ENCODE data around the gene ERICH2. TPM values are rescaled to one million over a fixed set of nuclear protein-coding genes. Genes with fewer than 3 reads are reported as not detected.

Gene ERICH2
- total and polyA plus RNA-seq, 2 donors (not counting 3 experiments of a cell fraction or from before 2014, with no cell fraction given): not detected

DNA sequence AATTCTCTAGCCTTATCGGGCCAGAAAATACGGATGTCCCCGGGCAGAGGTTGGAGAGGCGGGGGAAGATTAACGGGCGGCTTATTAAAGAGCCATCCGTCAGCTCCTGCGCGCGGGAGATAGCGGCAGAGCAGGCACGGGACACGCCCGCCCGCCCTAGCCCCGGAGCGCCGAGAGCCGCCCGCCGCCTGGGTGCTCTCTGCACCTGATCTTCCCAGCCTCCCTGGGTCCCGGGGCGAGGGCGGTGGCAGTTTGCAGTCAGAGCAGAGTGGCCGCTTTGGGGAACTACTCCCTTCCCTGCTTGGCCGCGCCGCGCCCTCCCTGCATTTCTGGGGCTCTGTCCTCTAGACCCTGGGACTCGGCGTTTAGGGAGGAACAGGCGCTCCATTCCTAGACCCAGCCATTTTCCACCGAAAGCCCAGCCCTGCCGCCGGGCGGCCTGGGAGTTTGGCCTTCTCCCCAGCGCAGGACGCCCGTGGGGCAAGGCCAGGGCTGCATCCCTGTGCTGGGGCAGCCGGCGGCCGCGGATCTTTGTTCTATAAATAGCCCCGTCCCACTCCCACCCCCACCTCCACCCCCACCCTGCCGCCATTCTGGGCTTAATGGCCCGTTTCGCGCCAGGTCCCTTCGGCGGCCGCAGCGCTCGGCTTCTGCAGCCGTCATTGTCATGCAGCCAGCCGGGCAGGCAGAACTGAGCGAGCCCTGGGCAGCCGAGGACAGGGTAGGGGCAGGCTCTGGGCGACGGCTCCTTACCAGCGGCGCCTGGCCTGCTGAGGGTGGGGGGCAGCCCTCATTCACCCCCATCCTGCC is 53.1 kb downstream of the ERICH2 start:
- intact Hi-C loops (cut with micrococcal nuclease): no loop called here
- H3K27me3 ChIP-seq (ENCODE audit: control insufficient read depth in 2 of 2, insufficient read depth in 2 of 2, low read length in 2 of 2): peaks cover 70 to 72% of the 10 kb centered on the region in 2 experiments
- H3K4me3 ChIP-seq (replicated peaks in 1 of 3; ENCODE audit: insufficient read depth in 1 of 3, low read depth in 1 of 3, low read length in 3 of 3): no peak overlapping the region
- H3K9ac ChIP-seq (replicated peaks; ENCODE audit: extremely low read depth, insufficient read depth, low read length): no peak overlapping the region
- H3K27ac ChIP-seq (ENCODE audit: insufficient read depth, low read depth, low read length): no peak overlapping the region
- dilution Hi-C loops (cut with MboI; ENCODE audit: extremely low pct_ligation_motif_present, low sequenced_read_pairs): no loop called here
- no peak for TF ChIP-seq GATA2 (IDR thresholded peaks at IDR 0.05; ENCODE audit: insufficient read depth, insufficient read length, low read depth, low read length)
- no peak for TF ChIP-seq MYC (IDR thresholded peaks at IDR 0.05; ENCODE audit: low read depth, low read length)
- TF ChIP-seq EZH2 (IDR thresholded peaks at IDR 0.05; ENCODE audit: borderline replicate concordance, low read depth, low read length, severe bottlenecking): peak; percentile 67
- ChIA-PET CTCF (interaction anchor here (1.0 to 2.1 kb wide), 7 partner anchors 8 to 892 kb away, joined by 3 to 9 read pairs (median 3); no protein-coding TSS in a partner anchor), POLR2A (no interaction called here)
- no peak for FAIRE-seq
- no peaks in the 10 kb centered on the region for H3K9me1 ChIP-seq (replicated peaks; ENCODE audit: control insufficient read depth, extremely low read depth, insufficient read depth, low read length)
- peaks cover 6% of the 10 kb centered on the region for H3K4me1 ChIP-seq (ENCODE audit: control insufficient read depth, extremely low read depth, insufficient read depth, low read length)
- H3K9me3 ChIP-seq (replicated peaks; ENCODE audit: control insufficient read depth, insufficient read depth, low read length): no peaks in the 10 kb centered on the region
- H2AFZ ChIP-seq (ENCODE audit: low read depth, low read length): no peak overlapping the region
- no peak for DNase-seq (ENCODE audit: low read depth, low spot score)
- no peak overlapping the region for H3K4me2 ChIP-seq (ENCODE audit: insufficient read depth, low read length)
- no peaks in the 10 kb centered on the region for H3K36me3 ChIP-seq (ENCODE audit: control insufficient read depth in 2 of 2, extremely low read depth in 1 of 2, insufficient read depth in 2 of 2, low read length in 2 of 2)
- no peaks in the 10 kb centered on the region for H3K79me2 ChIP-seq (ENCODE audit: control insufficient read depth, insufficient read depth, low read length)
- no peaks in the 10 kb centered on the region for H4K20me1 ChIP-seq (replicated peaks; ENCODE audit: control insufficient read depth, extremely low read depth, insufficient read depth, low read length)
- no TSS peak for BruUV-seq (replicated peaks)

DNA sequence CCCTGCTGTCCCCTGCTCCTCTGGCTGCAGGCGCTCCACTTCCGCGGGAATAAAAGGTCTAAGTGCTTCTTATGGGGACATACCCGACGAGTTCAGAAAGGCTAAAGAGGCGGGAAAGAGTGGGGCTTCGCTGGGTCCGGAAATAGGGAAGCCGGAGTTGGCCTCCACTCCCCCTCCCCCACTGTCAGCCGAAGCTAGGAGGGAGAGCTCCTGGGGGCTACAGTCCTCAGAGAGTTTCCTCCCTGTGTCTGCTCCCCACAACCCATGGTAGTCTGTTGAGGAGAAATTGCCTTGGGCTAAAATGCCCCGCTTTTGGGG is 53.7 kb downstream of the ERICH2 start:
- dilution Hi-C loops (cut with MboI; ENCODE audit: extremely low pct_ligation_motif_present, low sequenced_read_pairs): no loop called here
- BruUV-seq (replicated peaks): no TSS peak
- FAIRE-seq (no peak), DNase-seq (ENCODE audit: low read depth, low spot score) (no peak)
- no peak for TF ChIP-seq POLR2A (IDR thresholded peaks at IDR 0.05; ENCODE audit: low read depth, low read length)
- no peak for TF ChIP-seq POLR2AphosphoS5 (IDR thresholded peaks at IDR 0.05; ENCODE audit: insufficient read depth, low read depth, low read length)
- no peak for TF ChIP-seq JUN (IDR thresholded peaks at IDR 0.05; ENCODE audit: borderline replicate concordance, insufficient read depth, insufficient read length, low read depth)
- no peak for TF ChIP-seq MAX (IDR thresholded peaks at IDR 0.05; ENCODE audit: insufficient read depth, insufficient read length)
- TF ChIP-seq GATA2 (IDR thresholded peaks at IDR 0.05; ENCODE audit: insufficient read depth, insufficient read length, low read depth, low read length): no peak
- no peak for TF ChIP-seq FOS (IDR thresholded peaks at IDR 0.05; ENCODE audit: borderline replicate concordance, insufficient read depth, low read length)
- TF ChIP-seq CTCF (IDR thresholded peaks at IDR 0.05; ENCODE audit: extremely low read depth in 1 of 2, insufficient read depth in 1 of 2, low read depth in 1 of 2, low read length in 2 of 2): no peak
- TF ChIP-seq MYC (IDR thresholded peaks at IDR 0.05; ENCODE audit: low read depth, low read length): no peak
- TF ChIP-seq EZH2 (IDR thresholded peaks at IDR 0.05; ENCODE audit: borderline replicate concordance, low read depth, low read length, severe bottlenecking): no peak
- H4K20me1 ChIP-seq (replicated peaks; ENCODE audit: control insufficient read depth, extremely low read depth, insufficient read depth, low read length): no peaks in the 10 kb centered on the region
- H3K27ac ChIP-seq (ENCODE audit: insufficient read depth, low read depth, low read length): no peak overlapping the region
- no peak overlapping the region for H3K4me3 ChIP-seq (replicated peaks in 1 of 3; ENCODE audit: insufficient read depth in 1 of 3, low read depth in 1 of 3, low read length in 3 of 3)
- ChIA-PET CTCF (no interaction called here), POLR2A (no interaction called here)
- peaks cover 65 to 66% of the 10 kb centered on the region in 2 experiments for H3K27me3 ChIP-seq (ENCODE audit: control insufficient read depth in 2 of 2, insufficient read depth in 2 of 2, low read length in 2 of 2)
- H3K4me1 ChIP-seq (ENCODE audit: control insufficient read depth, extremely low read depth, insufficient read depth, low read length): peaks cover 3% of the 10 kb centered on the region
- no peaks in the 10 kb centered on the region for H3K79me2 ChIP-seq (ENCODE audit: control insufficient read depth, insufficient read depth, low read length)
- H3K9ac ChIP-seq (replicated peaks; ENCODE audit: extremely low read depth, insufficient read depth, low read length): no peak overlapping the region
- H2AFZ ChIP-seq (ENCODE audit: low read depth, low read length): no peak overlapping the region
- H3K9me1 ChIP-seq (replicated peaks; ENCODE audit: control insufficient read depth, extremely low read depth, insufficient read depth, low read length): no peaks in the 10 kb centered on the region
- H3K36me3 ChIP-seq (ENCODE audit: control insufficient read depth in 2 of 2, extremely low read depth in 1 of 2, insufficient read depth in 2 of 2, low read length in 2 of 2): no peaks in the 10 kb centered on the region
- H3K9me3 ChIP-seq (replicated peaks; ENCODE audit: control insufficient read depth, insufficient read depth, low read length): no peaks in the 10 kb centered on the region
- intact Hi-C loops (cut with micrococcal nuclease): no loop called here
- no peak overlapping the region for H3K4me2 ChIP-seq (ENCODE audit: insufficient read depth, low read length)
